GM21529 (cell line): ENCODE data around the gene ZNF503.
"Not testable (repeated sequence)": the region's sequence is repeated elsewhere in the genome, so short reads cannot be mapped to it uniquely, and the experiment has no call there.

ENCODE experiments used
- ATAC-seq: cut with Tn5 transposase; IDR thresholded peaks from one replicate; pipeline ENCODE4 v1.9.1; 2021; ENCODE audit not compliant: unreplicated experiment

Gene ZNF503

GRCh38 chr10:75395932-75396630 lies 5.5 kb downstream of the ZNF503 start:
- ATAC-seq, result no peak

- no peak for ATAC-seq
Measured at GRCh38 chr10:75395066-75395931, 6.3 kb downstream of the ZNF503 start.

GRCh38 chr10:75394221-75394620 lies 7.3 kb downstream of the ZNF503 start:
- no peak for ATAC-seq

- ATAC-seq, result no peak
Measured at GRCh38 chr10:75392744-75393143, 8.8 kb downstream of the ZNF503 start.

GRCh38 chr10:75392271-75392670 lies 9.3 kb downstream of the ZNF503 start:
- ATAC-seq, result no peak

GRCh38 chr10:75390178-75390577 lies 11.4 kb downstream of the ZNF503 start:
- no peak for ATAC-seq

GRCh38 chr10:75388082-75388481 lies 13.5 kb downstream of the ZNF503 start:
- no peak for ATAC-seq

GRCh38 chr10:75386128-75386527 lies 15.4 kb downstream of the ZNF503 start:
- no peak for ATAC-seq

GRCh38 chr10:75379817-75380216 lies 21.7 kb downstream of the ZNF503 start:
- ATAC-seq, result no peak

- no peak for ATAC-seq
Measured at GRCh38 chr10:75379212-75379724, 22.3 kb downstream of the ZNF503 start.

GRCh38 chr10:75378379-75378778 lies 23.2 kb downstream of the ZNF503 start:
- no peak for ATAC-seq

- ATAC-seq, result no peak
Measured at GRCh38 chr10:75377869-75378268, 23.7 kb downstream of the ZNF503 start.

GRCh38 chr10:75375838-75376237 lies 25.7 kb downstream of the ZNF503 start:
- ATAC-seq, result peak; percentile 93

GRCh38 chr10:75371010-75371409 lies 30.6 kb downstream of the ZNF503 start:
- no peak for ATAC-seq

GRCh38 chr10:75369838-75370237 lies 31.7 kb downstream of the ZNF503 start:
- not testable (repeated sequence) for ATAC-seq

GRCh38 chr10:75367901-75368300 lies 33.7 kb downstream of the ZNF503 start:
- no peak for ATAC-seq

- no peak for ATAC-seq
Measured at GRCh38 chr10:75367021-75367487, 34.5 kb downstream of the ZNF503 start.

- ATAC-seq, result no peak
Measured at GRCh38 chr10:75363431-75363830, 38.1 kb downstream of the ZNF503 start.

GRCh38 chr10:75359876-75360275 lies 41.7 kb downstream of the ZNF503 start:
- not testable (repeated sequence) for ATAC-seq

- ATAC-seq, result no peak
Measured at GRCh38 chr10:75358835-75359421, 42.6 kb downstream of the ZNF503 start.

GRCh38 chr10:75358132-75358531 lies 43.4 kb downstream of the ZNF503 start:
- ATAC-seq, result no peak
